ENCODE measurements around the gene TOMM34.

TOMM34 gene

GRCh38 chr20:44959082-44959637 lies 1.0 kb downstream of the TOMM34 start:
- H3K36me3 Mint-ChIP-seq (ENCODE audit: insufficient read depth), result peaks cover 23% of the 10 kb centered on the region
- H3K4me1 Mint-ChIP-seq (ENCODE audit: low read depth in 2 of 2), result peaks cover 23 to 39% of the 10 kb centered on the region in 2 donors
- H3K4me3 Mint-ChIP-seq, result peak overlapping the region; percentile 94 to 95
- ATAC-seq (replicated peaks) (no peak), DNase-seq (no peak)
- H3K27ac Mint-ChIP-seq, result peak overlapping the region; percentile 84 to 88
- no peaks in the 10 kb centered on the region for H3K9me3 Mint-ChIP-seq
- H3K27me3 Mint-ChIP-seq, result no peaks in the 10 kb centered on the region

GRCh38 chr20:44958276-44958675 lies 1.9 kb downstream of the TOMM34 start:
- H3K27me3 Mint-ChIP-seq, result no peaks in the 10 kb centered on the region
- DNase-seq (no peak), ATAC-seq (replicated peaks) (no peak)
- H3K36me3 Mint-ChIP-seq (ENCODE audit: insufficient read depth), result peaks cover 27% of the 10 kb centered on the region
- H3K4me3 Mint-ChIP-seq, result peak overlapping the region; percentile 94 to 95
- no peak overlapping the region for H3K27ac Mint-ChIP-seq
- no peaks in the 10 kb centered on the region for H3K9me3 Mint-ChIP-seq
- H3K4me1 Mint-ChIP-seq (ENCODE audit: low read depth in 2 of 2), result peaks cover 25 to 41% of the 10 kb centered on the region in 2 donors

- Mint-ChIP-seq H3K36me3 (ENCODE audit: insufficient read depth) (peaks cover 42% of the 10 kb centered on the region), H3K27me3 (no peaks in the 10 kb centered on the region), H3K27ac (peak overlapping the region in 1 of 2 donors; percentile 25), H3K4me3 (no peak overlapping the region), H3K4me1 (ENCODE audit: low read depth in 2 of 2) (peaks cover 29 to 45% of the 10 kb centered on the region in 2 donors), H3K9me3 (no peaks in the 10 kb centered on the region)
- ATAC-seq (replicated peaks) (no peak), DNase-seq (no peak)
Measured at GRCh38 chr20:44956410-44956809, 3.8 kb downstream of the TOMM34 start.

GRCh38 chr20:44955270-44955669 lies 4.9 kb downstream of the TOMM34 start:
- ATAC-seq (replicated peaks) (no peak), DNase-seq (no peak)
- peaks cover 26 to 37% of the 10 kb centered on the region in 2 donors for H3K4me1 Mint-ChIP-seq (ENCODE audit: low read depth in 2 of 2)
- H3K27me3 Mint-ChIP-seq, result no peaks in the 10 kb centered on the region
- H3K4me3 Mint-ChIP-seq, result no peak overlapping the region
- peak overlapping the region in 1 of 2 donors; percentile 33 for H3K27ac Mint-ChIP-seq
- peaks cover 49% of the 10 kb centered on the region for H3K36me3 Mint-ChIP-seq (ENCODE audit: insufficient read depth)
- no peaks in the 10 kb centered on the region for H3K9me3 Mint-ChIP-seq

GRCh38 chr20:44954211-44954610 lies 6.0 kb downstream of the TOMM34 start:
- Mint-ChIP-seq H3K27ac (no peak overlapping the region), H3K4me1 (ENCODE audit: low read depth in 2 of 2) (peaks cover 19 to 34% of the 10 kb centered on the region in 2 donors), H3K36me3 (ENCODE audit: insufficient read depth) (peaks cover 50% of the 10 kb centered on the region), H3K4me3 (no peak overlapping the region), H3K9me3 (no peaks in the 10 kb centered on the region), H3K27me3 (no peaks in the 10 kb centered on the region)
- DNase-seq, result no peak
- ATAC-seq (replicated peaks), result no peak

GRCh38 chr20:44952731-44953130 lies 7.5 kb downstream of the TOMM34 start:
- Mint-ChIP-seq H3K9me3 (no peaks in the 10 kb centered on the region), H3K27me3 (no peaks in the 10 kb centered on the region), H3K4me3 (no peak overlapping the region), H3K36me3 (ENCODE audit: insufficient read depth) (peaks cover 54% of the 10 kb centered on the region), H3K4me1 (ENCODE audit: low read depth in 2 of 2) (peaks cover 12 to 19% of the 10 kb centered on the region in 2 donors), H3K27ac (peak overlapping the region; percentile 50 to 62)
- DNase-seq, result no peak
- ATAC-seq (replicated peaks), result no peak

GRCh38 chr20:44950368-44950767 lies 9.8 kb downstream of the TOMM34 start:
- Mint-ChIP-seq H3K27ac (peak overlapping the region in 1 of 2 donors; percentile 32), H3K9me3 (no peaks in the 10 kb centered on the region)
- no peak for ATAC-seq (replicated peaks)

GRCh38 chr20:44948513-44948912 lies 11.7 kb downstream of the TOMM34 start:
- DNase-seq, result no peak
- H3K4me1 Mint-ChIP-seq (ENCODE audit: low read depth in 2 of 2), result peaks cover 7 to 16% of the 10 kb centered on the region in 2 donors

More at GRCh38 chr20:44950368-44950767, 9.8 kb downstream of the TOMM34 start:
- peaks cover 59% of the 10 kb centered on the region for H3K36me3 Mint-ChIP-seq (ENCODE audit: insufficient read depth)
- H3K4me3 Mint-ChIP-seq, result no peak overlapping the region
- no peak for DNase-seq
- peaks cover 7 to 16% of the 10 kb centered on the region in 2 donors for H3K4me1 Mint-ChIP-seq (ENCODE audit: low read depth in 2 of 2)
- no peaks in the 10 kb centered on the region for H3K27me3 Mint-ChIP-seq

GRCh38 chr20:44948107-44948506 lies 12.1 kb downstream of the TOMM34 start:
- Mint-ChIP-seq H3K36me3 (ENCODE audit: insufficient read depth) (peaks cover 64% of the 10 kb centered on the region), H3K9me3 (no peaks in the 10 kb centered on the region), H3K27me3 (no peaks in the 10 kb centered on the region), H3K27ac (peak overlapping the region in 1 of 2 donors; percentile 23), H3K4me1 (ENCODE audit: low read depth in 2 of 2) (peaks cover 4 to 13% of the 10 kb centered on the region in 2 donors), H3K4me3 (no peak overlapping the region)
- ATAC-seq (replicated peaks), result no peak
- DNase-seq, result no peak

More at GRCh38 chr20:44948513-44948912, 11.7 kb downstream of the TOMM34 start:
- peaks cover 64% of the 10 kb centered on the region for H3K36me3 Mint-ChIP-seq (ENCODE audit: insufficient read depth)
- no peaks in the 10 kb centered on the region for H3K27me3 Mint-ChIP-seq
- ATAC-seq (replicated peaks), result no peak
- no peaks in the 10 kb centered on the region for H3K9me3 Mint-ChIP-seq
- H3K27ac Mint-ChIP-seq, result peak overlapping the region; percentile 19 to 52
- no peak overlapping the region for H3K4me3 Mint-ChIP-seq

- Mint-ChIP-seq H3K4me1 (ENCODE audit: low read depth in 2 of 2) (peaks cover 0 to 5% of the 10 kb centered on the region in 2 donors), H3K9me3 (no peaks in the 10 kb centered on the region), H3K4me3 (no peak overlapping the region), H3K27ac (peak overlapping the region; percentile 55 to 81), H3K27me3 (no peaks in the 10 kb centered on the region), H3K36me3 (ENCODE audit: insufficient read depth) (peaks cover 51% of the 10 kb centered on the region)
- no peak for ATAC-seq (replicated peaks)
- DNase-seq, result no peak
Measured at GRCh38 chr20:44946271-44946852, 13.8 kb downstream of the TOMM34 start.

- Mint-ChIP-seq H3K9me3 (no peaks in the 10 kb centered on the region), H3K4me3 (no peak overlapping the region), H3K4me1 (ENCODE audit: low read depth in 2 of 2) (peaks cover 0 to 4% of the 10 kb centered on the region in 2 donors), H3K36me3 (ENCODE audit: insufficient read depth) (peaks cover 49% of the 10 kb centered on the region), H3K27me3 (no peaks in the 10 kb centered on the region), H3K27ac (peak overlapping the region; percentile 8 to 38)
- ATAC-seq (replicated peaks) (no peak), DNase-seq (no peak)
Measured at GRCh38 chr20:44945261-44945660, 14.9 kb downstream of the TOMM34 start.

- H3K27ac Mint-ChIP-seq, result no peak overlapping the region
- H3K9me3 Mint-ChIP-seq, result no peaks in the 10 kb centered on the region
- no peaks in the 10 kb centered on the region for H3K4me1 Mint-ChIP-seq (ENCODE audit: low read depth in 2 of 2)
- DNase-seq (no peak), ATAC-seq (replicated peaks) (no peak)
- H3K4me3 Mint-ChIP-seq, result no peak overlapping the region
- no peaks in the 10 kb centered on the region for H3K27me3 Mint-ChIP-seq
- peaks cover 44% of the 10 kb centered on the region for H3K36me3 Mint-ChIP-seq (ENCODE audit: insufficient read depth)
Measured at GRCh38 chr20:44943828-44944227, 16.4 kb downstream of the TOMM34 start.

- no peak for DNase-seq
- Mint-ChIP-seq H3K4me1 (ENCODE audit: low read depth in 2 of 2) (peaks cover 0 to 2% of the 10 kb centered on the region in 2 donors), H3K9me3 (no peaks in the 10 kb centered on the region), H3K27ac (peak overlapping the region; percentile 56 to 66), H3K4me3 (no peak overlapping the region), H3K27me3 (no peaks in the 10 kb centered on the region), H3K36me3 (ENCODE audit: insufficient read depth) (peaks cover 46% of the 10 kb centered on the region)
- no peak for ATAC-seq (replicated peaks)
Measured at GRCh38 chr20:44942264-44942973, 17.8 kb downstream of the TOMM34 start.

All from effector memory CD8-positive, alpha-beta T cell (primary cell).